Activated CD8-positive, alpha-beta T cell treated with anti-CD3 and anti-CD28 coated beads for 36 hours (primary cell): ENCODE measurements around the gene PPP3CA. TPM values are rescaled to one million over a fixed set of nuclear protein-coding genes. Genes with fewer than 3 reads are reported as not detected.

Experiments used
- ATAC-seq: fragments of 200-7000 bp; cut with Tn5 transposase; one replicate; pipeline ENCODE4 v1.10.0; 2021; ENCODE audit warnings: mild to moderate bottlenecking, moderate library complexity
- CTCF ChIA-PET: fragments of 350-600 bp; sonication (Branson Sonifier 250); formaldehyde crosslinking; loops from one replicate; lab custom pipeline; 2021; ENCODE audit warnings: antibody characterized with exemption; lab: Charles Lee
- POLR2A ChIA-PET: fragments of 350-600 bp; sonication (Branson Sonifier 250); formaldehyde crosslinking; loops from one replicate; lab custom pipeline; 2021; ENCODE audit warnings: antibody characterized with exemption; lab: Charles Lee
- DNase-seq: peaks from one replicate; pipeline ENCODE4 v3.0.0-alpha.2; 2020
- H3K27ac Mint-ChIP-seq: one replicate; pipeline ENCODE4 v1.8.0; 2021; ENCODE audit warnings: mild to moderate bottlenecking, mixed read lengths
- H3K27me3 Mint-ChIP-seq: one replicate; pipeline ENCODE4 v1.8.0; 2021; ENCODE audit warnings: mixed read lengths
- H3K36me3 Mint-ChIP-seq: one replicate; pipeline ENCODE4 v1.8.0; 2021; ENCODE audit warnings: low read depth, mixed read lengths
- H3K4me1 Mint-ChIP-seq: one replicate; pipeline ENCODE4 v1.8.0; 2021; ENCODE audit warnings: low read depth, mixed read lengths
- H3K4me3 Mint-ChIP-seq: one replicate; pipeline ENCODE4 v1.8.0; 2021; ENCODE audit warnings: mild to moderate bottlenecking, moderate library complexity, mixed read lengths
- H3K9me3 Mint-ChIP-seq: one replicate; pipeline ENCODE4 v1.8.0; 2021; ENCODE audit warnings: mixed read lengths
- CTCF ChIP-seq: fragments of 200-600 bp; IDR thresholded peaks from one replicate; pipeline ENCODE4 v1.8.0; 2022; ENCODE audit warnings: antibody characterized with exemption, mild to moderate bottlenecking
- intact Hi-C: fragments of 100-400 bp; cut with micrococcal nuclease; formaldehyde crosslinking; loops from one replicate; pipeline ENCODE4 v1.10.0; 2022
- total RNA-seq, 2 experiments: library from RNA; stranded (reverse); gene quantifications; one replicate each; pipeline ENCODE4 v1.2.3, GENCODE V29; 2021

The PPP3CA gene
- total RNA-seq, 2 experiments from 2014 or later, result 11.8 to 12.7 TPM

- ATAC-seq (no peak), DNase-seq (no peak)
- no peak for TF ChIP-seq CTCF
- Mint-ChIP-seq H3K27me3 (peaks cover 3% of the 10 kb centered on the region), H3K27ac (no peak overlapping the region), H3K4me1 (peaks cover 44% of the 10 kb centered on the region), H3K36me3 (no peaks in the 10 kb centered on the region), H3K9me3 (no peaks in the 10 kb centered on the region), H3K4me3 (no peak overlapping the region)
- intact Hi-C loops, result no loop called here
- POLR2A ChIA-PET, result no interaction called here
- CTCF ChIA-PET, result interaction anchor here (0.9 to 1.2 kb wide), 4 partner anchors 12 to 270 kb away, joined by 3 to 4 read pairs (median 3); no protein-coding TSS in a partner anchor
Measured at GRCh38 chr4:101326576-101326975, 20.8 kb downstream of the PPP3CA start.

GRCh38 chr4:101322743-101323142, 24.6 kb downstream of the PPP3CA start:
- Mint-ChIP-seq H3K4me1 (peaks cover 23% of the 10 kb centered on the region), H3K4me3 (no peak overlapping the region), H3K27ac (no peak overlapping the region), H3K9me3 (no peaks in the 10 kb centered on the region), H3K36me3 (no peaks in the 10 kb centered on the region), H3K27me3 (peaks cover 3% of the 10 kb centered on the region)
- ChIA-PET CTCF (interaction anchor here (0.7 to 1.6 kb wide), 3 partner anchors 154 to 1230 kb away, joined by 3 read pairs; no protein-coding TSS in a partner anchor), POLR2A (no interaction called here)
- no peak for TF ChIP-seq CTCF
- ATAC-seq, result no peak
- no peak for DNase-seq
- intact Hi-C loops, result no loop called here

- H3K27me3 Mint-ChIP-seq, result peaks cover 2% of the 10 kb centered on the region
- intact Hi-C loops, result no loop called here
- ATAC-seq (no peak), DNase-seq (no peak)
- no peak overlapping the region for H3K4me3 Mint-ChIP-seq
- H3K27ac Mint-ChIP-seq, result no peak overlapping the region
- ChIA-PET CTCF (interaction anchor here (0.9 to 1.5 kb wide), 2 partner anchors 11 to 152 kb away, joined by 3 to 4 read pairs; no protein-coding TSS in a partner anchor), POLR2A (no interaction called here)
- H3K9me3 Mint-ChIP-seq, result no peaks in the 10 kb centered on the region
- H3K4me1 Mint-ChIP-seq, result peaks cover 13% of the 10 kb centered on the region
- TF ChIP-seq CTCF, result no peak
- H3K36me3 Mint-ChIP-seq, result no peaks in the 10 kb centered on the region
Measured at GRCh38 chr4:101321481-101322042, 25.8 kb downstream of the PPP3CA start.

GRCh38 chr4:101315786-101316185, 31.5 kb downstream of the PPP3CA start:
- ChIA-PET POLR2A (no interaction called here), CTCF (no interaction called here)
- no peak overlapping the region for H3K27ac Mint-ChIP-seq
- no peaks in the 10 kb centered on the region for H3K27me3 Mint-ChIP-seq
- no peak for DNase-seq
- intact Hi-C loops, result no loop called here
- no peak for TF ChIP-seq CTCF
- ATAC-seq, result no peak
- no peaks in the 10 kb centered on the region for H3K9me3 Mint-ChIP-seq
- H3K36me3 Mint-ChIP-seq, result peaks cover 4% of the 10 kb centered on the region
- H3K4me1 Mint-ChIP-seq, result peaks cover 5% of the 10 kb centered on the region
- H3K4me3 Mint-ChIP-seq, result no peak overlapping the region

- no peaks in the 10 kb centered on the region for H3K27me3 Mint-ChIP-seq
- ATAC-seq (no peak), DNase-seq (no peak)
- H3K9me3 Mint-ChIP-seq, result no peaks in the 10 kb centered on the region
- H3K4me3 Mint-ChIP-seq, result no peak overlapping the region
- POLR2A ChIA-PET, result interaction anchor here (0.7 to 1.1 kb wide), 2 partner anchors 12 to 75 kb away, joined by 3 to 4 read pairs; no protein-coding TSS in a partner anchor
- TF ChIP-seq CTCF, result no peak
- H3K4me1 Mint-ChIP-seq, result peaks cover 5% of the 10 kb centered on the region
- peaks cover 4% of the 10 kb centered on the region for H3K36me3 Mint-ChIP-seq
- intact Hi-C loops, result no loop called here
- CTCF ChIA-PET, result interaction anchor here (0.7 kb wide), 1 partner anchor 11 kb away, joined by 3 read pairs; no protein-coding TSS in a partner anchor
- no peak overlapping the region for H3K27ac Mint-ChIP-seq
Measured at GRCh38 chr4:101315041-101315440, 32.3 kb downstream of the PPP3CA start.
